SK-N-SH (cell line): ENCODE data around the gene PRKD2. TPM values are rescaled to one million over a fixed set of nuclear protein-coding genes. Genes with fewer than 3 reads are reported as not detected.

ENCODE experiments used
- CTCF ChIA-PET: fragments of 300-600, 350-600 bp; formaldehyde crosslinking; extraction: SDS; loops from one replicate; lab custom pipeline; 2021; lab: Yijun Ruan, JAX
- POLR2A ChIA-PET: fragments of 350-600 bp; sonication (Branson Sonifier 250); formaldehyde crosslinking; extraction: SDS; loops from one replicate; lab custom pipeline; 2020; ENCODE audit warnings: antibody characterized with exemption, inconsistent platforms; lab: Yijun Ruan, JAX
- DNase-seq: peaks from one replicate; pipeline ENCODE4 v3.0.0; 2012
- H2AFZ ChIP-seq: fragments of 200-600 bp; sonication (generic); 2 replicates; pipeline ENCODE4 v1.8.1; 2016; ENCODE audit warnings: antibody characterized with exemption, mild to moderate bottlenecking, low read depth
- H3F3A ChIP-seq: fragments of 200-600 bp; sonication (generic); replicated peaks from 2 replicates; pipeline ENCODE3; 2016; ENCODE audit warnings: antibody characterized with exemption, mild to moderate bottlenecking; ENCODE audit not compliant: insufficient read depth
- H3K27ac ChIP-seq, 2 experiments: fragments of 200-500 bp in 1 of 2; fragments of 200-600 bp in 1 of 2; sonication (Bioruptor generic) in 1 of 2; sonication (generic), shearing (Covaris generic) in 1 of 2; 2 replicates each; pipeline versions ENCODE4 v1.5.1 to v1.6.1; 2014 to 2016; ENCODE audit warnings: low read depth in 2 of 2, inconsistent platforms in 1 of 2, low read length in 1 of 2, mild to moderate bottlenecking in 1 of 2, mixed read lengths in 1 of 2
- H3K27me3 ChIP-seq: fragments of 200-600 bp; sonication (generic), shearing (Covaris generic); 2 replicates; pipeline ENCODE4 v1.6.1; 2016; ENCODE audit warnings: mixed run types; ENCODE audit not compliant: insufficient read depth
- H3K36me3 ChIP-seq, 2 experiments: fragments of 200-500 bp in 1 of 2; fragments of 200-600 bp in 1 of 2; sonication (Bioruptor generic) in 1 of 2; sonication (generic) in 1 of 2; replicated peaks in 1 of 2; 2 replicates each; pipeline versions ENCODE3 to v1.5.1; 2014 to 2016; ENCODE audit warnings: low read length in 1 of 2, mild to moderate bottlenecking in 1 of 2; ENCODE audit not compliant: insufficient read depth in 2 of 2, control insufficient read depth in 1 of 2
- H3K4me1 ChIP-seq, 2 experiments: fragments of 200-500 bp in 1 of 2; fragments of 200-600 bp in 1 of 2; sonication (Bioruptor generic) in 1 of 2; sonication (generic), shearing (Covaris generic) in 1 of 2; 2 replicates each; pipeline versions ENCODE4 v1.5.1 to v1.6.1; 2014 to 2016; ENCODE audit warnings: low read depth in 1 of 2, low read length in 1 of 2, mixed run types in 1 of 2; ENCODE audit not compliant: insufficient read depth in 2 of 2, control insufficient read depth in 1 of 2
- H3K4me2 ChIP-seq: fragments of 200-600 bp; sonication (generic), shearing (Covaris generic); 2 replicates; pipeline ENCODE4 v1.6.1; 2017; ENCODE audit warnings: mixed run types
- H3K4me3 ChIP-seq, 2 experiments: fragments of 200-500 bp in 1 of 2; fragments of 200-600 bp in 1 of 2; sonication (Bioruptor generic) in 1 of 2; sonication (generic), shearing (Covaris generic) in 1 of 2; 2 replicates each; pipeline versions ENCODE4 v1.5.1 to v1.8.1; 2014 to 2016; ENCODE audit warnings: low read depth in 2 of 2, inconsistent platforms in 1 of 2, low read length in 1 of 2, mild to moderate bottlenecking in 1 of 2, mixed read lengths in 1 of 2, moderate library complexity in 1 of 2
- H3K79me2 ChIP-seq: fragments of 200-600 bp; sonication (generic); 2 replicates; pipeline ENCODE4 v1.8.1; 2017; ENCODE audit warnings: mild to moderate bottlenecking; ENCODE audit not compliant: insufficient read depth
- H3K9ac ChIP-seq: fragments of 200-600 bp; sonication (generic); 2 replicates; pipeline ENCODE4 v1.6.1; 2017; ENCODE audit warnings: mixed run types
- H3K9me2 ChIP-seq: fragments of 200-600 bp; sonication (generic); 2 replicates; pipeline ENCODE4 v1.6.1; 2017; ENCODE audit warnings: mixed run types
- H3K9me3 ChIP-seq: fragments of 200-600 bp; sonication (generic); 2 replicates; pipeline ENCODE4 v1.6.1; 2017; ENCODE audit warnings: mixed run types, mild to moderate bottlenecking, moderate library complexity
- H4K20me1 ChIP-seq: fragments of 200-600 bp; sonication (generic); 2 replicates; pipeline ENCODE4 v1.6.1; 2017; ENCODE audit warnings: mild to moderate bottlenecking, mixed run types; ENCODE audit not compliant: insufficient read depth
- CTCF ChIP-seq: fragments of 200-600 bp; sonication (generic); IDR thresholded peaks from 2 replicates; pipeline ENCODE4 v1.6.1; 2017; ENCODE audit warnings: antibody characterized with exemption, mild to moderate bottlenecking, moderate library complexity
- MEF2A ChIP-seq: IDR thresholded peaks from 2 replicates; pipeline ENCODE4 v1.4.0; 2012; ENCODE audit warnings: low read depth, borderline replicate concordance
- RXRA ChIP-seq: IDR thresholded peaks from 2 replicates; pipeline ENCODE4 v1.4.0; 2012; ENCODE audit warnings: low read depth, mild to moderate bottlenecking, borderline replicate concordance
- SIN3A ChIP-seq: IDR thresholded peaks from 2 replicates; pipeline ENCODE4 v1.6.1; 2012; ENCODE audit warnings: low read depth, mild to moderate bottlenecking, low read length, moderate library complexity, borderline replicate concordance
- SMC3 ChIP-seq: IDR thresholded peaks from 2 replicates; pipeline ENCODE4 v1.6.1; 2012; ENCODE audit warnings: low read depth, low read length, improper control_type of control experiment
- TAF1 ChIP-seq: IDR thresholded peaks from 2 replicates; pipeline ENCODE4 v1.6.1; 2012; ENCODE audit warnings: low read depth, mild to moderate bottlenecking, low read length, moderate library complexity, borderline replicate concordance
- USF1 ChIP-seq: IDR thresholded peaks from 2 replicates; pipeline ENCODE4 v1.4.0; 2012; ENCODE audit warnings: low read depth, borderline replicate concordance
- USF2 ChIP-seq: fragments of 150-350 bp; IDR thresholded peaks from 2 replicates; pipeline ENCODE4 v1.6.1; 2017; ENCODE audit warnings: antibody characterized with exemption, low read length, low read depth, borderline replicate concordance
- WGBS: methylation state at CpG from one replicate; pipeline ENCODE4 v1.1.6; 2017; ENCODE audit warnings: low lambda C conversion rate; 5-methylcytosine and 5-hydroxymethylcytosine counted together
- polyA plus RNA-seq, 3 experiments: library from polyadenylated mRNA; depleted of rRNA; stranded (reverse); fragments of >200 nt; gene quantifications; 2 replicates each; pipeline ENCODE4 v1.2.3, GENCODE V29; 2012

The PRKD2 gene
- polyA plus RNA-seq, 1 of the 3 experiments (the other 2 are of a cell fraction): 21.4 TPM

- Histone ChIP-seq H3K9ac (no peak overlapping the region), H3K27me3 (no peaks in the 10 kb centered on the region), H2AFZ (no peak overlapping the region), H3K4me2 (no peak overlapping the region), H4K20me1 (no peaks in the 10 kb centered on the region), H3K27ac (no peak overlapping the region), H3K9me2 (no peaks in the 10 kb centered on the region), H3K79me2 (peaks cover 4% of the 10 kb centered on the region; the same call in 1 of the 2 replicates), H3K4me3 (no peak overlapping the region), H3K36me3 (peaks cover 6 to 74% of the 10 kb centered on the region in 2 experiments)
- no peak for TF ChIP-seq SMC3
- no peak for TF ChIP-seq MEF2A
- TF ChIP-seq RXRA: no peak
- TF ChIP-seq TAF1: no peak
- TF ChIP-seq SIN3A: no peak
- TF ChIP-seq USF2: no peak
- TF ChIP-seq, all 33 proteins: peak for 0
- no peak for DNase-seq
- 78% methylated on average over 7 of the region's 17 CpGs for WGBS
- no peaks in the 10 kb centered on the region for H3K9me3 ChIP-seq
- ChIA-PET POLR2A (no interaction called here), CTCF (interaction anchor here (1.0 to 1.5 kb wide), 4 partner anchors 17 to 118 kb away, joined by 3 to 5 read pairs (median 4); no protein-coding TSS in a partner anchor)
- H3K4me1 ChIP-seq: peaks cover 0 to 5% of the 10 kb centered on the region in 2 experiments; a peak in 1 of 4 replicates
- H3F3A ChIP-seq: peaks cover 14% of the 10 kb centered on the region
These were observed 5.1 kb upstream of the PRKD2 start for GRCh38 chr19:46722004-46722380.

GRCh38 chr19:46721269-46722003 is 4.5 kb upstream of the PRKD2 start:
- Histone ChIP-seq H3K9me2 (no peaks in the 10 kb centered on the region), H3K4me1 (peaks cover 0 to 5% of the 10 kb centered on the region in 2 experiments; a peak in 1 of 4 replicates), H3K36me3 (peaks cover 4 to 68% of the 10 kb centered on the region in 2 experiments), H3K27me3 (no peaks in the 10 kb centered on the region), H3K27ac (no peak overlapping the region), H4K20me1 (no peaks in the 10 kb centered on the region), H3F3A (peaks cover 14% of the 10 kb centered on the region), H3K9me3 (no peaks in the 10 kb centered on the region), H3K9ac (no peak overlapping the region), H3K79me2 (peaks cover 7% of the 10 kb centered on the region; the same call in 1 of the 2 replicates), H3K4me2 (no peak overlapping the region), H3K4me3 (no peak overlapping the region), H2AFZ (no peak overlapping the region)
- WGBS: 91% methylated on average over 7 of the region's 16 CpGs
- DNase-seq: peak; percentile 76
- no peak for TF ChIP-seq USF2
- no peak for TF ChIP-seq USF1
- peak; percentile 41 for TF ChIP-seq CTCF
- ChIA-PET POLR2A (no interaction called here), CTCF (interaction anchor here (0.9 to 1.5 kb wide), 5 partner anchors 17 to 119 kb away, joined by 3 to 5 read pairs (median 4); no protein-coding TSS in a partner anchor)
